Suprapubic skin (tissue), 3 donors: ENCODE results near the gene REP15.

Source experiments
- CTCF ChIP-seq, 2 donors: fragments of 200-600 bp in 1 of 2; fragments of 450-650 bp in 1 of 2; sonication (generic) in 1 of 2; IDR thresholded peaks; one replicate each; pipeline ENCODE4 v1.5.1; 2016 to 2019; ENCODE audit warnings: antibody characterized with exemption in 2 of 2, mild to moderate bottlenecking in 1 of 2, moderate library complexity in 1 of 2
- POLR2AphosphoS5 ChIP-seq, 3 donors: sonication (generic); formaldehyde crosslinking; IDR thresholded peaks; one replicate each; pipeline ENCODE4 v1.6.1; 2017; ENCODE audit warnings: antibody characterized with exemption in 3 of 3

DNA sequence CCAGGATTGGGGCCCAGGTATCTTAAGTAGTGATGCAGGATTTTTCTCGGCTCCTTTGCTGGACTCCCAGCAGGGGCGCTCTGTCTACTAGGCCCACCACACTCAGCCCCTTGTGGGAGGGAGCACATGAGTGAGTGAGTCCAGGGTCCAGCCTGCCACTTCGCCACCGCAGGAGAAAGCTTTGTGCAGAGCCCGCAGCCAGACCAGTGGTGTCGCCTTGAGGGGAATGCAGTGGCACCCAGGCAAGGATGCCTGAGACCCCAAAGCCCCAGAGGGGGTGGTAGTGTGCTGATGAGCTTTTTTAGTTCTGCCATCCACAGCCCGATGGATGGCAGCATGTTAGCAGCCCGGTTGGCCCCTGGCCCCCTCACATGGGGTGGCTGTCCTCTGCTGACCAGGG is 9.0 kb downstream of the REP15 start:
- TF ChIP-seq CTCF (IDR thresholded peaks at IDR 0.05): no peak
- no peak for TF ChIP-seq POLR2AphosphoS5 (IDR thresholded peaks at IDR 0.05)
